ENCODE results near the gene KMT2C. TPM values are rescaled to one million over a fixed set of nuclear protein-coding genes. Genes with fewer than 3 reads are reported as not detected.

The KMT2C gene
- total RNA-seq, 2 experiments from 2014 or later: 66.7 to 74.0 TPM

DNA sequence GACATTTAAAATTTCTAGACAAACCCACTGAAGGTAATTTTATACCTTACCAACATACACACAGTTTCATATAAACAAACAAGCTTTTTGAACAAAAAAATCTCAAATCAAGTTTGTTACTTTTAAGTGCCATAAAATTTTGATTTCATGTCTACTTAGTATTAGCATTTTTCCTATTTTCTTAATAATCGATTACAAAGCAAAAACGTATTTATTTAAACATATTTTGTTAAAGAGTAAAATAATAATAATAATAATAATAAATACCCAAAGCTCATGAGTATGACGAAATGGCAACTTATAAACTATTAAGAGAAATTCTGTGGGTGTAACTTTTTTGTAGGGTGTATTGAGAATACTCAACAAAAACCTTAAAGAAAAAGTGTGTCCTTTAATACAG lies 232.7 kb downstream of the KMT2C start:
- ChIA-PET CTCF (interaction anchor here (0.6 kb wide), 1 partner anchor 16 kb away, joined by 3 read pairs; no protein-coding TSS in a partner anchor), POLR2A (no interaction called here)
- Mint-ChIP-seq H3K27me3 (no peaks in the 10 kb centered on the region), H3K4me3 (no peak overlapping the region), H3K27ac (no peak overlapping the region), H3K4me1 (no peaks in the 10 kb centered on the region), H3K9me3 (no peaks in the 10 kb centered on the region), H3K36me3 (ENCODE audit: low read depth) (peaks cover 32% of the 10 kb centered on the region)
- DNase-seq: no peak

DNA sequence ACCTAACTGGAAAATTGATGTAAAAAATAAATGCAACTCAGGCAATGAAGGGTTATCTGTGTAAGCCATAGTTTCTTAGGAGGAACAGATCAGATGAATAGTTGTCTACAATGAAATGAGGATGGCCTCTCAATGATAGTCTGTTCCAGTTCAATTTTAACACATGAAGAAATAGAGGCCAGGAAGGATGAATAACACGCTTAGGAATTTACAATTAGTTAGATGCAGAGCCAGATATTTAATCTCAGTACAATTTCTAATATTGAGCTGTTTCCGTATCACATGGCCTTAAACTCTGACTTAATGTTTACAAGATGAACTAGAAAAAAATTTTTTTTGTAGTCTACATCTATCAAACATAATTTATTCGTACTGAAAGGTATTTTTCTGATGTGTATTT lies 233.7 kb downstream of the KMT2C start:
- DNase-seq: no peak
- Mint-ChIP-seq H3K27me3 (no peaks in the 10 kb centered on the region), H3K9me3 (no peaks in the 10 kb centered on the region), H3K36me3 (ENCODE audit: low read depth) (peaks cover 34% of the 10 kb centered on the region), H3K4me1 (no peaks in the 10 kb centered on the region), H3K27ac (no peak overlapping the region), H3K4me3 (no peak overlapping the region)
- POLR2A ChIA-PET: no interaction called here
- CTCF ChIA-PET: interaction anchor here (0.6 kb wide), 1 partner anchor 11 kb away, joined by 3 read pairs; no protein-coding TSS in a partner anchor

DNA sequence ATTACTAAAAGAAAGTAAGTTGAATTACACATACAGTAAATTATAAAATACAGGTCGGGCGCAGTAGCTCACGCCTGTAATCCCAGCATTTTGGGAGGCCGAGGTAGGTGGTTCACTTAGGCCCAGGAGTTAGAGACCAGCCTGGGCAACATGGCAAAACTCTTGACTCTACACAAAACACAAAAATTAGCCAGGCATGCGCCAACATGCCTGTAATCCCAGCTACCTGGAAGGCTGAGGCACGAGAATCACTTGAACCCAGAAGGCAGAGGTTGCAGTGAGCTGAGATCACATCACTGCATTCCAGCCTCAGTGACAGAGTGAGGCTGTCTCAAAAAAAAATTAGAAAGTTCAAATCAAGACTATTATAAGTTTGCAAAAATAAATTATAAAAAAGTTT lies 235.4 kb downstream of the KMT2C start:
- Mint-ChIP-seq H3K27ac (no peak overlapping the region), H3K27me3 (no peaks in the 10 kb centered on the region), H3K4me1 (peaks cover 1% of the 10 kb centered on the region), H3K36me3 (ENCODE audit: low read depth) (peaks cover 44% of the 10 kb centered on the region), H3K4me3 (no peak overlapping the region), H3K9me3 (no peaks in the 10 kb centered on the region)
- DNase-seq: no peak
- CTCF ChIA-PET: no interaction called here
- POLR2A ChIA-PET: no interaction called here

DNA sequence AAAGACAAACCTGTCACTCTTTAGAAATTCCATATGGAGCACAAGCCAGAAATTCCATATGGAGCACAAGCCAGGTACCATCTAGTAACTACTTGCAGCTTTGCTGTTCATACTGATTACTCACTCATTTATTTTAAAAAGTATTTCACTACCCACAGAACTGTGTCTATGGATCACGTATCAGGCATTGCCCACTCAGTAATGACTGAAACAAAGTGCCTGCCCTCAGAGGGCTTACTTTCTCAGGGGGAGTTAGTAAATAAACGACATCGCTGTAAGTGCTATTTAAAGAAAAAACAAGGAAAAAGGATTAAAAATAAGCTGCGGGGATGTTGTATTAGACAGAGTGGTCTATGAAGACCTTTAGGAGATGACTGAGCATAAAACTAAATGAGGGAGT lies 239.4 kb downstream of the KMT2C start:
- no peak overlapping the region for H3K4me3 Mint-ChIP-seq
- H3K9me3 Mint-ChIP-seq: no peaks in the 10 kb centered on the region

DNA sequence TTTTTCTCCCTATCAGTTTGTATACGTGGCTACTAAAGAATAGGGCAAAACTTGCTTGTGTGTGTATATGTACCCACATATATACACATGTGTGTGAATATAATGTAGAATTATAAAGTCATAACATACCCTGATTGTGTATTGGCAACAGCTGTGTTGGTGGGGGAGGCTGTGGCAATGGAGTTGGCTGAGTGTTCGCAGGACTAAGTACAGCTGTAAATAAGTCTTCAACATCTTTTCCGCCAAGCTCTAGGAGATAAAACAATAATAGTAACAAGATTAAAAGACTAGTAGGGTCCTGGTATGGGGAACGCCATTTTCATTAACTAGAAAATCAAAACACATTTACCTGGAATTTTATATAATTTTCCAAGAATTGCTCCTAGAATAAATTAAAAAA lies 241.9 kb downstream of the KMT2C start:
- no peak for DNase-seq
- POLR2A ChIA-PET: no interaction called here
- peaks cover 2% of the 10 kb centered on the region for H3K4me1 Mint-ChIP-seq
- no peak overlapping the region for H3K27ac Mint-ChIP-seq
- H3K9me3 Mint-ChIP-seq: no peaks in the 10 kb centered on the region
- H3K27me3 Mint-ChIP-seq: no peaks in the 10 kb centered on the region
- H3K36me3 Mint-ChIP-seq (ENCODE audit: low read depth): peaks cover 50% of the 10 kb centered on the region
- no peak overlapping the region for H3K4me3 Mint-ChIP-seq
- CTCF ChIA-PET: no interaction called here

More for the DNA sequence above, 239.4 kb downstream of the KMT2C start:
- POLR2A ChIA-PET: no interaction called here
- Mint-ChIP-seq H3K4me1 (peaks cover 2% of the 10 kb centered on the region), H3K27ac (no peak overlapping the region), H3K27me3 (no peaks in the 10 kb centered on the region), H3K36me3 (ENCODE audit: low read depth) (peaks cover 45% of the 10 kb centered on the region)
- CTCF ChIA-PET: interaction anchor here (0.6 kb wide), 1 partner anchor 384 kb away, joined by 3 read pairs; no protein-coding TSS in a partner anchor
- DNase-seq: no peak

DNA sequence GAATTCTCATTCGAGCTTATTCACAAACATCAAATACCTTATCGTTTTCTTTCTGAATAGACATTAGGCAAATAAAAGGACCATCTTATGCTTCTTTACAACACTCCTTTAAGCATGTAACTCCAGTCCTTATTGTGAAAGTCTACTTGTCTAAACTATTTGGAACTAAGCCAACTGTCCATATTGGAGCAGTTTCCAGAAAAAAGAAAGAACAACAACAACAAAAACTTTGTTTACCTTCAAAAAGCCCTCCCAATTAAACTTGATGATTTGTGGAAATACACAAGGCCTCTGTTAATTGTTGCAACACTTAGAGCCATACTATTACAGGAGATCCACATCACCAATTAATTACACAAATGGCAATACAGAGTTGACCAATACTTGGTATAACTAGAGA lies 246.7 kb downstream of the KMT2C start:
- H3K27ac Mint-ChIP-seq: no peak overlapping the region
- H3K9me3 Mint-ChIP-seq: no peaks in the 10 kb centered on the region
- CTCF ChIA-PET: interaction anchor here (0.7 kb wide), 1 partner anchor 28 kb away, joined by 3 read pairs; no protein-coding TSS in a partner anchor
- H3K36me3 Mint-ChIP-seq (ENCODE audit: low read depth): peaks cover 38% of the 10 kb centered on the region
- H3K4me3 Mint-ChIP-seq: no peak overlapping the region
- POLR2A ChIA-PET: no interaction called here
- no peak for DNase-seq
- no peaks in the 10 kb centered on the region for H3K4me1 Mint-ChIP-seq
- H3K27me3 Mint-ChIP-seq: no peaks in the 10 kb centered on the region

DNA sequence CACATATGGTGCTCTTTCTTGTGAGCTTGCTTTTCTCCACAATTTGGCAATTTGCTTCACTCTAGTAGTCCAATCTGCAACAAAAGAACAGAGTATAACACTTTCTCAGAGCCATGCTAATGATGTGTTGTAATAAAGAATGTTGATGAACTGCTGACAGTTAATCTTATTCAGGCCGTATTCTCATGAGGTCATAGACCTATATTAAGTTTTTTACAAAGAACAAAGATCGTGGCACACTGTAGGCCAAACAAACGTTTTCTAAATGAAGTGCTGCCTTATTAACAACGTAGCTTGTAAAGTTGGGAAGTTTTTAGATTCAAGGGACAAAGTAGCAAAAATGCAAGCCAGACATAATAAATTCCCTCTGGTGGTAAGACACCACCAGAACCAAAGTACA lies 250.2 kb downstream of the KMT2C start:
- no peak for DNase-seq
- Mint-ChIP-seq H3K4me3 (no peak overlapping the region), H3K27me3 (no peaks in the 10 kb centered on the region), H3K4me1 (no peaks in the 10 kb centered on the region), H3K36me3 (ENCODE audit: low read depth) (peaks cover 44% of the 10 kb centered on the region), H3K27ac (no peak overlapping the region), H3K9me3 (no peaks in the 10 kb centered on the region)
- CTCF ChIA-PET: no interaction called here
- POLR2A ChIA-PET: no interaction called here

DNA sequence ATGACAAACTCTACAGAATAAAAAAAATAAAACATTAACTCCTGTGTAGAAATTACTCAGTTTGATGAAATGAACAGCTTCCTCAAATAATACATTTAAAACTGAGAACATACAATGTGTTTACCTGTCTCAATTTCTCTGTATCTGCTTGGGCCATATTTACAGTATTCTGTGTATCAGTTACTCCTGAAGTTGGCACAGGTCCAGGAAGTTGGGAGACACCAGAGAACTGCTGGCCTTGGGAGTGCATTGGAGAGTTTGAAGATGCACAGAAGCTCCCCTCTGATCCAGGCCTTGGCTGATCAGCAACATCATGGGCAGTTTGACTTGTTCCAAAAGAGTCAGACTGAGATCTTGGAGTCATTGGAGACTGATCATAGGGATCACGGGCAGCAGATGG lies 255.2 kb downstream of the KMT2C start:
- Mint-ChIP-seq H3K27ac (no peak overlapping the region), H3K27me3 (no peaks in the 10 kb centered on the region), H3K9me3 (no peaks in the 10 kb centered on the region), H3K4me3 (no peak overlapping the region), H3K4me1 (peaks cover 9% of the 10 kb centered on the region), H3K36me3 (ENCODE audit: low read depth) (peaks cover 63% of the 10 kb centered on the region)
- CTCF ChIA-PET: no interaction called here
- POLR2A ChIA-PET: no interaction called here
- DNase-seq: no peak

DNA sequence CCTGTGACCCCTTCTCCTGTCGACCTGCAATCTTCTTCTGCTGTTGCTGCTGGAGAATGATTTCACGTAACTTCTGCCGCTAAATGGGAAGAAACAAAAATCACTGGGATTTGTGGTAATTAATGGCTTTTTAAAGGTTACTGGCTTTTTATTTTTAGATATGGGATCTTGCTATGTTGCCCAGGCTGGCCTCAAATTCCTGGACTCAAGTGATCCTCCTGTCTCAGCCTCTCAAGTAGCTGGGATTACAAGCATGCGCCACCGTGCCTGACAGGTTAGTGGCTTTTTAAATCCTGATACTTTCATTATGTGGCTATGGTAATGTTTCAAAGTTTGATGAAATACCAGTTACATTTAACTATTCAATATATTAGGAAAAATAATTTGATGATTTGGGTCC lies 255.8 kb downstream of the KMT2C start:
- Mint-ChIP-seq H3K36me3 (ENCODE audit: low read depth) (peaks cover 60% of the 10 kb centered on the region), H3K4me3 (no peak overlapping the region), H3K4me1 (peaks cover 9% of the 10 kb centered on the region), H3K9me3 (no peaks in the 10 kb centered on the region), H3K27ac (no peak overlapping the region), H3K27me3 (no peaks in the 10 kb centered on the region)
- ChIA-PET CTCF (no interaction called here), POLR2A (no interaction called here)
- DNase-seq: no peak

DNA sequence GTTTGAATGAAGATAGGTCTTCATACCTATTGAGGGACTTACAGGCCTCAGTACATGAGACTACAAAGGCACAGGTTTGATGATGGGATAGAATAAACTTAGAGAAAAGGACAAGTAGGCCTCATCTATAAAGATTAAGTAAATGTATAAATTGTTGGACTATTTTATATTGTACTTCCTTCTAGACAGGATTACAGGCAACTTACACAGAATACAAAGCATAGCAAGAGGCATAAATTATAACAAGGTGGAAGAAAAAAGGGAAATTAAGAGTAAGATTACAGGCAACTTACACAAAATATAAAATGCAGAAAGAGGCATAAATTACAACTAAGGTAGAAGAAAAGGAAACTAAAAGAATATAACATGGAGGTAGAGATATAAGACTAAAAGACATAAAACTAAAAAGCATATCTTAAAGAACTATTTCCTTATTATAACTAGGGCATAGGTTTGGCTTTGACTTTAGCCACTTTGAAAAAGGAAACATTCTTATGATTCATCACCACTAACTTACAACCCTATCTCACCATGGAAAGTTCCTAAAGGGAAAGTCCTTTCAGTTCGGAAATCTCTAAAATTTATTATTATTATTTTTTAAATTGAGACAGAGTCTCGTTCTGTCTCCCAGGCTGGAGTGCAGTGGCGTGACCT lies 257.3 kb downstream of the KMT2C start:
- no peak for DNase-seq
- Mint-ChIP-seq H3K4me3 (no peak overlapping the region), H3K27me3 (no peaks in the 10 kb centered on the region), H3K36me3 (ENCODE audit: low read depth) (peaks cover 62% of the 10 kb centered on the region), H3K4me1 (peaks cover 9% of the 10 kb centered on the region), H3K27ac (no peak overlapping the region), H3K9me3 (no peaks in the 10 kb centered on the region)
- ChIA-PET CTCF (no interaction called here), POLR2A (no interaction called here)

DNA sequence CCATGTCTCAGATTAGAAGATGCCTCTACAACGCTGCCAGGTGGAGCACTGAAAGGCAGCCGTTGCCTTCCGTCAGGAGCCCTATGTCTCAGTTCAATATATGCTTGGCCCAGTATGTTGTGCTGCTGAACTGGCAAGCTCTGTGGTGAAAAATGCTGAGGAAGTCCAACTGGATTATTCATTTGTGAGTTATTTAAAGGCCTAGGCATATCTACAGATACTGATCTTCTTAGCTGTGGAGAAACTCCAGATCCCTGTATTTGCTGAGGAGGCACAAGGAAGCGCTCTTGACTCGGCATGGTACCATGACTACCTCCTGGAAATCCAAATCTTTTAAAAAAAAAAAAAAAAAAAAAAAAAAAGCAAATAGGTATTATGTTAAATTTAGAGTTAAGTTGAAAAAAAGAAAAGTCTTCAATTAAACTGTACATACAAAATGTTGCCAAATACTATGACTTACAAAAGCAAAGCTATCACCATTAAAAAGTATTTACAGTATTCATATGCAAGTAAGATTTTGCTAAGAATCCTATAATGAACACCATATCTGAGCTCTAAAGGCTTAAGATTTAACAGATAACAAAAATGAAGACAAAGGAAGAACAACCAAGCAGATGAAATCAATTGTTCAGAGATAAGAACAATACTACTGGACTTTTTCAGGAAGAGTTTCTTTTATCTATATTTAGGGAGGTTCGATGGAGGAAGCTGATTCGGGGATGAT lies 258.0 kb downstream of the KMT2C start:
- peaks cover 9% of the 10 kb centered on the region for H3K4me1 Mint-ChIP-seq
- no peak overlapping the region for H3K4me3 Mint-ChIP-seq
- no peak overlapping the region for H3K27ac Mint-ChIP-seq
- DNase-seq: no peak
- ChIA-PET CTCF (no interaction called here), POLR2A (interaction anchor here (0.5 kb wide), 1 partner anchor 76 kb away, joined by 3 read pairs; no protein-coding TSS in a partner anchor)
- no peaks in the 10 kb centered on the region for H3K9me3 Mint-ChIP-seq
- H3K36me3 Mint-ChIP-seq (ENCODE audit: low read depth): peaks cover 62% of the 10 kb centered on the region
- no peaks in the 10 kb centered on the region for H3K27me3 Mint-ChIP-seq

DNA sequence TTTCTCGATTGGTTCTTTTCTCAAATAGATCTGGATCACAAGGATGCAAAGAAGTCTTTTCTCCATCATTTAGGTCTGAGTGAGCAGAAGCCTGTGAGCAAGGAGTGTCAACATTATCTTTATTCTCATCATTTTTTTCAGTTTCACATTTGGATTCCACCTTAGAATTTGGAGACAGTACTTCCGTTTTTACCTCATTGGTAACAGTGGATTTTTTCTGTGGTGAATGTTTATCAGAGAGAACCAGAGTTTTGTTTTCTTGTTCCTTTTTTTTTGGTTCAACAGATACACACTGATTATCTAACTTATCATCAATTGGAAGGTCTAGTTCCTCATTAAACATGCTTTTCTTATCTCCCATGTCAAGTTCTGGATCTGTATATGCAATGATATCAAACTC lies 259.0 kb downstream of the KMT2C start:
- H3K9me3 Mint-ChIP-seq: no peaks in the 10 kb centered on the region
- H3K27me3 Mint-ChIP-seq: no peaks in the 10 kb centered on the region
- no peak overlapping the region for H3K4me3 Mint-ChIP-seq
- H3K4me1 Mint-ChIP-seq: peaks cover 9% of the 10 kb centered on the region
- no peak for DNase-seq
- no peak overlapping the region for H3K27ac Mint-ChIP-seq
- H3K36me3 Mint-ChIP-seq (ENCODE audit: low read depth): peaks cover 55% of the 10 kb centered on the region
- POLR2A ChIA-PET: no interaction called here
- CTCF ChIA-PET: no interaction called here

DNA sequence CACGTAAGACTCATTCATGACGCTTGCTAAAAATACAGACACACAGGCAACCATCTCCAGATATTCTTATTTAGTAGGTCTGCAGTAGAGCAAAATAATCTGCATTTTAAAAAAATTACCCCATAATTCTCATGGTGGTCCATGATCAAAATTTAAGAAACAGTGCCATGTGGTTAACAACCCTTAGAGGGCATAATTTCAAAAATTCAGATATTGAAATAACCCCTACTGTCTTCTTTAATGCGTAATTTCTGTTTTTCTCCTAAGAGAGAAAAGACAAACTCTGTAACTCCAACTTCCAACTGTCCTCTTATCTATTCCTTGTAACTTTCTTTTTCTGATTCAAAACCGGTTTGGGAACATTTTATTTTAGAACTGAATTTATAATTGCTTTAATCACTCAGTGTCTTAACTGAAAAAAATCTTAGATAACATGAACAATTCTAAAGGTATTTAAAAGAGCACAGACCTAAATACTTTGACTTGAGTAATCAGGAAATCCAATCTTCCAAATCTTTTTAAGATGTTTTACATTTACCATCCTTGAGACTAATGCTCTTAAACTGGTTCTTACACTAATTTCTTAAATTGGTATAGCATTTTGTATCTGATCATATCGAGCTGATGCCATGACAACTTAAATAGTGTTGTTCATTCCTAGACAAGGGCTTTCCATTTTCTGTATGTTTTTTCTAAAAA lies 262.3 kb downstream of the KMT2C start:
- peaks cover 39% of the 10 kb centered on the region for H3K36me3 Mint-ChIP-seq (ENCODE audit: low read depth)
- H3K4me3 Mint-ChIP-seq: no peak overlapping the region
- ChIA-PET POLR2A (no interaction called here), CTCF (no interaction called here)
- no peak overlapping the region for H3K27ac Mint-ChIP-seq
- DNase-seq: no peak
- peaks cover 9% of the 10 kb centered on the region for H3K4me1 Mint-ChIP-seq
- H3K27me3 Mint-ChIP-seq: no peaks in the 10 kb centered on the region
- H3K9me3 Mint-ChIP-seq: no peaks in the 10 kb centered on the region
